Forelimb muscle (tissue), 1 donor: Measurements from ENCODE around the gene RTKN2. TPM values are rescaled to one million over a fixed set of nuclear protein-coding genes. Genes with fewer than 3 reads are reported as not detected.

Experiments
- DNase-seq: peaks from one replicate; pipeline ENCODE4 v3.0.0-alpha.2; 2013; ENCODE audit warnings: low read depth
- polyA plus RNA-seq: library from polyadenylated mRNA; unstranded; fragments of 120-200 nt; gene quantifications from one replicate; pipeline ENCODE4 v1.2.1, GENCODE V29; 2013; ENCODE audit not compliant: insufficient read length

Gene RTKN2
- polyA plus RNA-seq, 1 donor, result 4.5 TPM

DNA sequence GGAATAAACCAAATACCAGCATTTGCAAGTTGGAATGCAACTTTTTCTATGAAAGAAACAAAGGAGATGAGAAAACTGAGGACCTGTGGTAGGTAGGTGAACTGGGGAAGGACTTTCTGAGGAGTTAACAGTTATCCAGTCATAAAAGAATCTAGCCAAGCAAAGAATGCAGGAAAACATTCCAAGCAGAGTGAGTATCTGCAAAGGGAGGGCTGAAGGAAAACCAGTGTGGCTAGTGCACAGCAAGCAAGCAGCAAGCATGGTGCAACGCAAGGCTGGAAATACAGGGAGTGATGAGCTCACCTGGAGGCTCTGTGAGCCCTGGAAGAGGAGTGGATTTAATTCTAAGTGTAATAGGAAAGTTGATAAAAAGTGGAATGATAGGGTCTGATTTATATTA lies 44.0 kb downstream of the RTKN2 start:
- DNase-seq, result no peak

DNA sequence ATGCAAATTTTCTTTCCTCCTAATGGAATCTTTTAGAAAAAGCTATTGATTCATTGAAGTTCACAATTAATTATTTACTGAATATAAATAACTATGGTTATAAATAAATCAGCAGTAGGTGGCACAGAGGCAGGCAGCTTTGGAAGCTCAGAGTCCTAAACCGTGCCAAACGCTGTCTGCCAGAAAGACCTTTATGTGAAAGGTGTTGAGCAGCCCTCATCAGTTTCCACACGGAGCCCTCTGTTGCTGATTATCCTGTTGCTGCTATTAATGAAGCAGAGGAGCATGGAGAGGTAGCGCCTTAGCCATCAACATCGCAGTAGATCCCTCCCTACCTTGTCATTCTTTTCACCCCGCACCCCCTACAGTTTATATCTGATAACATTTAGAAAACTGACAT lies 51.0 kb downstream of the RTKN2 start:
- no peak for DNase-seq

DNA sequence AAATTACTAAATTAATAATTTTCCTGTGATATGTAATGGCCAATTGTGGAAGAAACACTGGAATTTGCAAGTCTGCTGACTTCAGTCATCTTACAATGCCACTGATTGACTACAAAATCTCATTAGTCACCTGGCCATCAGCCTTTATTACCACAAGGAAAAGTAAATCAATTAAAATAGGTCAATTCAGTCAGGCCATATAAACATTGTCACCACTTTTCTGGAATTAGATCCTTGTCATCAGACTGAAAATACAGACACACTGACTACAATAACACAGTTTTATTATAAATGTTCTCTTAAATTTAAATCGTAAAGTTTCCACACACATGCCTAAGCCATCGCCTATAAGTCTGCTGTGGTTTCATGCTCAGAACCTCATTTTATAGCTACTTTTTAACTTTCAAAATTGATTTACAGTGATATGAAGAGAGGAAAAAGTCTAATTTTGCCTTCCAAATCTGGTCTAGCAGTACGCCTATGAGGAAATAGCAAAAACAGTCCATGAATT lies 54.2 kb downstream of the RTKN2 start:
- DNase-seq, result no peak

DNA sequence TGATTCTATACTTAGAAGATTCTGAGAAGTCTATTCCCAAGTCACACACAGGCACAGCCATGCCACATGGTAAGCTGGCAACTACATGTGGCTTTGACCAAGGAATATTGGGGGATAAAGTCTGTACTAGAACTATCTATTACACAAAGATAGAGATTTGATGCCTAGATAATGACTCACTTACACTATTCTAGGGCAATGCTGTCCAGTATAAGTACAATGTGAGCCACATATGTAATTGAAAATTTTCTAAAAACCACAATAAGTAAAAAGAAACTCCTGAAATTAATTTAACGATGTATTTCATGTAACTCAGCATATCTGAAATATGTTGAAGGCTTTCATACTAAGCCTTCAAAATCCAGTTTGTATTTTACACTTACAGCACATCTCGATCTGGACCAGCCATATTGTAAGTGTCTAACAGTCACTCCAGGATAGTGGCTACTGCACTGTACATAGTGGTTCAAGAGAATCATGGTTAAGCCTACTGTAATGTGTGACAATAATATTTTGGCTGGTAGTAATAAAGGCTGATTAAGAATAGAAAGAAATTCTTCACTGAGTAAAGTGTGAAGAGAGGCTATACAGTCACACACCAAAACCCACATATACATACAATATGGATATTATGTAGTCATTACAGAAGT lies 62.8 kb downstream of the RTKN2 start:
- DNase-seq, result no peak

DNA sequence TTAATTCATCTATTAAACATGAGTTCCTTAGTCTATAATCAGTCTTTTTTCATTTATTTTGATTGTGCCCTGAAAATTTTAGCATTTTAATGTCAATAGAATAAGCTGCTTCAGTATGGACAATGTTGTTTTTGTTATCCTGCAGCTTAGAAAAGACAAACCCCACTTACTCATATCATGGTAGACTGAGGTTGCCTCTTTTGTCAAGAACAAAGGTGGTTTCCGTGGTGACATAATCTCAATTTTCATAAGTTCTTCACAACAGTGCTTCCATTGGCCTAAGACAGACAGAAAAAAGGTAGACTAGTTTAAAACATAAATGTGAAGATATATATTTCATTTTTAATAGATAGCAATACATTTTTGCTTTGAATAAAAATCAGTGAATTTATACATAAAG lies 69.1 kb downstream of the RTKN2 start:
- DNase-seq, result no peak

DNA sequence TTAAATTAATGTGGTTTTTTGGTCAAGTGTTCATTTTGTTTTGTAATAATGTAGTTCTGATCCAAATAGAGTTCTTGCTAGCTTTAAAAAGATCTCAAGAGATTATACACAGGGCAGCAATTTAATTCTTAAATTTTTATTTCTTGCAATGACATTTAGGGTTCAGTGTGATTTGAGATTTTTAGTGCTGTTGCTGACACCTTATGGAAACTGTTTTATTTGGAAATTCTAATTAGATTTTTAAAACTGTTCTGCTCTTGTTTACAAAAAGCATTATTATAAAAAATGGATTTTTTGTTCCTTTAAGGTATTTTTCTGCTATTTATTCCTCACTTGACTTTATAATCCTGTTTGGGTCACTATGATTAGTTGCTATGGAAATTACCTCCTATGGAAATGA lies 72.1 kb downstream of the RTKN2 start:
- no peak for DNase-seq

DNA sequence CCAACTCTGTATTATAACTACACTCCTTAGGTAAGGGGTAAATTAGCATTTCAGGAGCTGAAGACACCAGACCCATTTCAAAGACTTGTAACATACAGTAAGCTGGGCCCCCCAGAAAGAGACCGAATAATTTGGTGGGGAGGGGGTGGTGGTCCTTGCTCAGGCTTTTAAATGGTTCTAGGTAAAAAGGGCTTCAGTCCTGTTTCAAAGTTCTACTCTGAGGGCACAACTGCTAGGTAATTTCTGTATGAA lies 73.0 kb downstream of the RTKN2 start:
- no peak for DNase-seq

DNA sequence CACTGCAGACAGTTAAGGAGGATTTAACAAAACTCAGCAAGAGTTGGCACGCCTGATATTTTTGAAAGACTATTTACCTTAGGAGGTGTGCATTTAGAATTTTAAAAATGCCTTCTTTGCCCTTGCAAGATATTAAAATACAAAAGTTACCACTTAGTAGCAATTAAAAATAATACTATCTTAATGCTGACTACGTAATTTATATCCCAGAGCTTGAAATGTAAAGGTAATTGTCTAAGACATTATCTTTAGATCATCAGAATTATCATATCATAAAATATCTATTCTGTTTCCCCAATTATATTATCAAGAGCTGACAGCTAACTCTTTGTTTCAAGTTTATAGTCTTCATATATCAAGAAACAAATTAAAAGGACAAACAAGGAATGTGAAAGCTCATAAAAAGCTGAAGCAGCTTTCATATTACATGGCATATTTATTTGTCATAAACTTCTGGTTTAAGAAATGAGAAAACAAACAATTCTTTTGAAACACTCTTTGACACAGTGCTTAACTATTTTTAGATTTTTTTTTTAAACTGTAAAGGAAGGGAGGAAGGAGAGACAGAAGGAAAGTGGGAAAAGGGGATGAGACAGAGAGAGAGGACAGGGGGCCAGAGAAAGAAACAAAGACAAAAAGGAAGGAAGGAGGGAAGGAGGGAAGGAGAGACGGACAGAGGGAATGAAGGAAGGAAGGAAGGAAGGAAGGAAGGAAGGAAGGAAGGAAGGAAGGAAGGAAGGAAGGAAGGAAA lies 73.5 kb downstream of the RTKN2 start:
- DNase-seq, result no peak

DNA sequence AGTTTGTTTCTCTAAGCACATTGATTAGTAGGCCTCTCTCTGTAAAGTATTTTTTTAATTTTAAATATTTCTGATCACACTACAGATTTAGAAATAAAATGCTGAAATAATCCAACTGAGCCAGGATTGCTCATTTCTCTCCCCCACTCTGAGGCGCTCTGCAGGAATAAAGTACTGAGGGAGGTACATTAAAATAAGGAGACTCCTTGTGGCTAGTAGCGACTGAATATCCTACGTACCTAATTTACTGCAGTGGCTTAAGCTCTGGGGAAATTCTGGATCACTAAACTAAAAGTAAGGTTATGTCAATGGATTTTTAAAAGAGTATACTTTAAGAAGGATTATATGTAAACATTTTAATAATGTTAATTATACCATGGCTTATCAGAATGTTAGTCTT lies 75.2 kb downstream of the RTKN2 start:
- DNase-seq, result no peak

DNA sequence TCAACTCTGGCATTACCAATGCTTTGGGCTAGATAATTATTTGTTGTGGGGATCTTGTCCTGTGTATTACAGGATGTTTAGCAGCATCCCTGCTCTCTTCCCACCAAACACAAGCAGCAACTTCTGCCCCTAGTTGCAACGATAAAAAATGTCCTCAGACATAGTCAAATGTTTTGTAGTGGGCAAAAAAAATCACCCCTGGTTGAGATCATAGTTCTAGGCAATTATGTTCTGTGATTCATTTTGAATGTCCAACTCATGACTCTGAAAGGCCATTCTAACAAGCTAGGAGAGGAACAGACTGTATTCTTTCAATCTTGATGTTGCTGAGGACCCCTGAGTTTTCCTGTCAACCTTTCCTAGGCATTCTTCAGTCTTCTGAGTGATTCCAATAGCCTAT lies 79.5 kb downstream of the RTKN2 start:
- DNase-seq, result no peak

DNA sequence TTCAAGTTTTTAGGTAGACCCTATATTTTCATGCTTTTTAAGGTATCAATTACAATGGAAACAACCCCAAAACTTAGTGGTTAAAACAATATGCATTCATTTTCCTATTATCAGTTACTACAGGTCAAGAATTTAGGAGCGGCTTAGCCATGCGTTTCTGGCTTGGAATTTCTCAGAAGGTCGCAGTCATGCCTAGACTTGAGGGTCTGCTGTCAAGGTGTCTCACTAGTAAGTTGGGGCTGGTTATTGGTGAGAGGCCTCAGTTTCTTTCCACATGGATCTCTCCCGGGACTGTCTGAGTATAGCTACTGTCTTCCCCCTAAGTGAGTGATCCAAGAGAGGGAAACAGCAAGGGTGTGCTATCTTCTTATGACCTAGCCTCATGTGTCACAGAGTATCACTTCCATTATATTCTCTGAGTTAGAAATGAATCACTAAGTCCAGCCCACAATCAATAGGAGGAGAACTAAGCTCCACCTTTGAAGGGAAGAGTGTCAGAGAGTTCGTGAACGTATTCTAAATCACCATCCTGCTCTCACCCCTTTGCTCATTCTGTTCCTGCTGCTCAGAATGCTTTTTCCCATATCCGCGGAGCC lies 80.5 kb downstream of the RTKN2 start:
- DNase-seq, result no peak

DNA sequence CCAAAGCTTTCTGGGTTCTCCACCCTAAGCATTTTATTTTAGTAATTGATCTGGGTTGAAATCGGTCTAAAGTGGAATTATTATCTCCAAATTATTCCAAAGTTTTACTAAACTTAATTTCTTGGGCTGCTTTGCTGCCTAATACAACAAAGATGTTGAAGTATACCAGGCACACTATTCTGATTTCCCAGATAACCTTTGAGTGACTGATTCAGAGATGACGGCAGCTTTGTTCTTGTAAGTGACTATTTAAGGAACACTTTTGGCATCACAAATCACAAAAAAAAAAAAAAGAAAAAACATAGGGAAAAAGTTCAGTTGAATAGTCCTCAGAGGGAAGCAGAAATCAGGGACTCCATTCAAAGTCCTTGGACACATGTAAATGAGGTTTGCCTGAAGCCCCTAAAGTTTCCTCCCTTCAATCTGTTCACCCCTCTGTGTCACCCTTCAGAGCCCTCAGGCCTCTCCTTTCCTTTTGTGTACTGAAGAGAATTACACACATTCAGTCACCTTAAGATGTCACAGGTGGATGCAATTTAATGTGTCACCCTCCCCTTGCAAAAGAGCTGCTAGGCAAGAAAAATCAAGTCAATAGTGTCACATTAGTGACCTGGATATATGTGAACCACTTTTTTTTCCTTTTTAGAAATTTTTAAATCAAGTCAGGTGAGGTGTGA lies 81.5 kb downstream of the RTKN2 start:
- no peak for DNase-seq

DNA sequence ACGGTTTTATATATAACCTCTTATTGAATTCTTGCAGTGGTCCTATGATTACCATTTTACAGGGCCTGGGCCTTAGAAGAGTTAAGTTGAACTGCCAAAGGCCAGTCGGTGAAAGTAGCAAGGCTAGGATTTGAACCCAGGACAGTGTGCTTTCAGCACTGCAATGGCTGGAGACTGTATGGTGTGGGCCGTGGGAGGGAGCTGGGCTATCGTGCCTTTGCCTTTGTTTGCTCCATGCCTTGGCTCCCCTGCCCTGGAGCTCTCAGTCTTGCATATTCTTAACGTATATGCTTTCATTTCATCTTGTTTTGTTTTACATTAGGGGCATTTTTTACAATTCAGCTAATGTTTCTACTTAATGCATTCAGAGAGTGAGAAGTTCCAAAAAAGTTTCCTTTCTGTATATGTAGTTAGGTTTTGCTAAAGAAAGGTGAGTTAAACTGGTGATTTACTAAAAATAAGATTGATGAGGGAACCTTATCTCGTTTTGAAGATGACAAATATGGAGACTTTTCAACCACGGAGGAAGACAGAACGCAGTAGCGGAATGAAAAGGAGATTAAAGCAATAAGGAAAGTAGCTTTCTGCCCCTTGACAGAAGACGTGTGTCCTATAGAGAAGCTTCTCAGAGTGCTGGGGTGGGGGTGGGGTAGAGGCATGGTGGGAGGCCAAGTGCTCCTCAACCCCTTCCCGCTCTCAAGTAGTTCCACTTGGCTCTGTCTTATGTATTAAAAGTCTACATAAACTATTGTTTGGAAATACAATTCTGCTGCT lies 82.5 kb downstream of the RTKN2 start:
- no peak for DNase-seq

DNA sequence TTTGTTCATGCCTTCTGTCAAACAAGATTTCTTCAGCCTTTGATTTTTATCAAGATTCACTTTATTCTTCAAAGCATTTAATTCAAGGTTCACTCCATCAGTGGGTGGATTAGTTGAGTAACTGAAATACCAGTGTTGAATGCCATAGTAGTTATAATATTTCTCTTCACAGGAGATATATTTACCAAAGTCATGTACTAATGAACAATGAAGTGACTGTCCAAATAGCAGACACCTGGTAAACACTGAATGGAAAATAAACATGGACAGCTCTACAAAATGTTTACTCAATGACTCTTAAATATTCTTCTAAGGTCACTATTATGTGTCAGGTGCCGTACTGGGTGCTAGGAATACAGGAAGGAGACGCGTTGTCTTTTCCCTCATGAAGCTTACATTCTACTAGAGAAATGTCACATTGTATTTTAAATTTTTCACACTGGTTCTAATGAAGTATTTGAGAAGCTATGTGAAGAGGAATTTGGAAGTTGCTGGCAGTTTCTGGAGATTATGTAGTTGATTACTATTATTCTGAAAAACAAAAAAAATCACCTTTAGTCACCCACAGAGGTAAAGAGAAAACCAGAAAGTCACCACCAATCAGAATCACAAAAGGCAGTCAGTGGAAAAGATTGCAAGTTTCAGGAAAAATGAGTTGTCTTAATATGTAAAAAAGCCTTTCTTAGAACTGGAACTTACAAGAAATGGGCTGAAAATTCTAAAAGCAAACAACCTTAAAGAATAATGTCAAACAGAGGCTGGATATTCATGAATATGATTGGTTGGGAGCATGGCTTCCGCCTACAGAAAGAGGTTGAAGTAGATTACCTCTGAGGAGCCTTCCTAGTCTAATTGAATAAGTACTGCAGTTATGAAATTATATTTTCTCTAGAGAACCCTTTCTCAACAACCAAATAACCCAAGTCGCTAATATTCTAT lies 84.5 kb downstream of the RTKN2 start:
- DNase-seq, result no peak

DNA sequence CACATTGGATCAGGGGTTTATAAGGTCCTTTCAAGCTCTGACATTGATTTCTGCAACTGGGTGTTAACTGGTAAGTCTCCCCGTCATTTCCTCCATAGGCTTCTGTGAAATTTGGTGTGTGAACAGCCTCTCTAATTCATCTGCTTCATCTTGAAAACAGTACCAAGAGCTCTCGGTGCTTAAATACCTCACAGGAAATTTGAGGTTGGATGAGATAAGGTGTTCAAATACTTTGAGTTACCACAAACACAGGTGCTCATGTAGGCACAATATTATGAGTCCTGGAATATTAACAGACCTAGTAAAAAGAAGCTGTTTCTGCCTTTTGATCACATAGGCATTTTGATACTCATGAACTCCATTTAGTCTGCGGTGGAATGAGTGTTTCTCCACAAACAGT lies 85.2 kb downstream of the RTKN2 start:
- no peak for DNase-seq

DNA sequence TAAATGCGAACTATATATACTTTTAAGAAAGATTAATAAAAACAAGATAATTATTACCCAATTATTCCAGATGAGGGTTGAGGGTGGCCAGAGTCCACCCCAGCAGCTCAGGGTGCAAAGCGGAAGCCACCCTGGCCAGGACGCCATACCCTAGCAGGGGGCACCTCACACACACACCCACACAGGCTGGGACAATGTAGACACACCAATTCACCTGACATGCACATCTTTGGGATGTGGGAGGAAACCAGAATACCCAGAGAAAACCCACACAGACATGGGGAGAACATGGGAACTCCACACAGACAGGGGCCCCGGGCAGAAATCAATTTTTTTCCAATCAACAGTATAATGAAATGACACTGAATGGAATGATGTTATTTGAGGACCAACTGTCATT lies 86.0 kb downstream of the RTKN2 start:
- no peak for DNase-seq

DNA sequence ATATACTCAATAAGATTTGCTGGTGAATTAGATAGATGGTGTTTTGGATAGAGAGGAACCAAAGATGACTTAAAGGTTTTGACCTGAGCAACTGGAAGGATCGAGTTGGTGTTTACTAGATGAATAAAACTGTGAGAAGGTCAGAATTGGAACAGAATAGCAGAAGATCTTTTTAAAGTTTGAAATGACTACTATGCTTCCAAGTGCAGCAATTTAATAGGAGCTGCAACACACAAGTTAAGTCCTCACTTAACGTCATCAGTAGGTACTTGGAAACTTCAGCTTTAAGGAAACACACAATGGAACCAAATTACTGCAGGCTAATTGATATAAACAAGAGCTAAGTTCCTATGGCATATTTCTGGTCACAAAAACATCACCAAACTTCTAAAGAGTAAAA lies 86.5 kb downstream of the RTKN2 start:
- DNase-seq, result no peak

DNA sequence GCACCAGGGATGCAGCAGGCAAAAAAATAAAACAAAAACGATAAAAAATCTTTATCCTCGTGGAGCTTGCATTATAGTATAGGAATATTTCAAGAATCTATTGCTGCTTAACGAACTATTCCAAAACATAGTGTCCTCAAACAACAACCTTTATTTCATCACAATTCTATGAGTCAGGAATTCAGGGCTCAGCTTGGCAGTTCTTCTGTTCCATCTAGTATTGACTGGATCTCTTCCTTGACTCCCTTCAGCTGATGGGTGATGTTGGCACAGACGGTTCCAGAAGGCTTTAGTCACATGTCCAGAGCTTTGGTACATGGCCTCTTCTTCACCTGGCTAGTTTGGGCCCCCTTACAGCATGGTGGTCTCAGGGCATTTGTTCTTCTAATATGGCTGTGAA lies 88.0 kb downstream of the RTKN2 start:
- no peak for DNase-seq

DNA sequence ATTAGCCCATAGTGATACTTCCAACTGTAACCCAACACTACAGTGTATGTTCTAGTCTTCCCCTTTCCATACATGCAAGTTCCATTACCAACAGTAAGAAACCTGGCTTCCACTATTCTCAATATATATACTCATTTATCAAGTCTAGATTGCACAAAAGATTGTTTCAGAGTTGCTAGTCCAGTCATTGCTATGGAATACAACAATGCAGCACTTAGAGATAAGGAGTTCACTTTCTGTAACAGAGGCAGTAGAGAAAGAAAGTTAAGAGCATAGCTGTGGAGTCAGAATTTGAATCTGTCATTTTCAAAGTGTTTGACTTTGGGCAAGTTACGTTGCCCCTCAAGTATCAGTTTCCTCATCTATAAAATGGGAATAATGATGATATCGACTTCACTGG lies 90.1 kb downstream of the RTKN2 start:
- no peak for DNase-seq

DNA sequence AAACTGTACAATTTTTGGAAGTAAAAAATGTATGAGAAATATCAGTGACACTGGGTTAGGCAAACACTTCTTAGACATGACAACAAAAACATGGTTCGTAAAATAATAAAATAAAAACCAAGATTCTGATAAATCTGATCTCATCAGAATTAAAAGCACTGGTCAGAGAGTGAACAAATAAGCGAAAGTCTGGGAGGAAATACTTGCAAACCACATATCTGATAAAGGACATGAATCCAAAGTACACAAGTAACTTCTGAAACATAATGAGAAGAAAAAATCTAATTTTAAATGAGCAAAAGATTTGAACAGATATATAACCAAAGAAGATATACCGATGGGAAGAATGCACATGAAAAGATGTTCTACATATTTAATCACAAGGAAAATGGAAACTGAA lies 91.5 kb downstream of the RTKN2 start:
- no peak for DNase-seq

DNA sequence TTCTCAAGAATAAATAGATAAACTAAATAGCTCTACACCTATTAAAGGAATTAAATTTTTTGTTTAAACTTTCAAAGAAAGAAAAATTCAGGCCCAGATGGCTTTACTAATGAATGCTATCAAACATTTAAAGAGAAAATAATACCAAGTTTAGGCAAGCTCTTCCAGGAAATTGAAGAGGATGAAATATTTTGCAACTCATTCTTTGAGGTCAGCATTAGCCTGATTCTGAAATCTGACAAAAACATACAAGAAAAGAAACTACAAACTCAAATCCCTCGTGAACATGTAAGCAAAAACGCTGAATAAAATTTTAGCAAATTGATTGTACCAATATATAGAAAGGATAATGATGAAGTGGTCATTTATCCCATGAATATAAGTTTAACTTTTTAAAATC lies 93.4 kb downstream of the RTKN2 start:
- no peak for DNase-seq
